Epithelial cell of esophagus (primary cell): ENCODE data around the gene MAD1L1.
A peak's percentile ranks its signal among the peaks of the same experiment; 100 is the strongest.

Experiments used
- DNase-seq: peaks from one replicate; pipeline ENCODE4 v3.0.0; 2010; ENCODE audit warnings: low read depth
- H3K4me3 ChIP-seq: 2 replicates; pipeline ENCODE4 v1.5.1; 2011; ENCODE audit warnings: mild to moderate bottlenecking, low read length, control low read depth
- TF ChIP-seq, protein P1 (sequence below): IDR thresholded peaks from 2 replicates; pipeline ENCODE4 v1.5.1; 2011; ENCODE audit warnings: low read depth, mild to moderate bottlenecking, low read length, control low read depth, inconsistent platforms; ENCODE audit not compliant: insufficient read depth; ENCODE audit errors: missing control alignments

MAD1L1 gene

DNA sequence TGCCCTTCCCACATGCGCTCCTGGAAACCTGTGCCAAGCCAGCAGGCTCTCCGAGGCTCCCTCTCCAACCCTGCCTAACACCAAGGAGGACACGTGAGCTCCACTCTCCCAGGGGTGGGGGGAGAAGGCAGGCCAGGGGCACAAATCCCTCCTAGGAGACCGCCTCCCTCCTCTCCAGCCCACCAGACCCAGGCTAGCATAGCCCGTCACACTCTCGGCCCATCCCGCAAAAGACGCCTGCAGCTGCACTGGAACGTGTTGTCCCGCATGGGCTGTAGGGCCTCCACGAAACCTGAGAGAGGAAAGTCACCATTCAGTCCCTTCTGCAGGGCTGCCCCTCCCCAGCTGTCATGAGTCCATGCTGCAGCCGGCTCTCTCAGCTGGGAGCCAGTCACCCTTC lies 126.3 kb downstream of the MAD1L1 start:
- H3K4me3 ChIP-seq: no peak overlapping the region
- TF ChIP-seq, protein P1, sequence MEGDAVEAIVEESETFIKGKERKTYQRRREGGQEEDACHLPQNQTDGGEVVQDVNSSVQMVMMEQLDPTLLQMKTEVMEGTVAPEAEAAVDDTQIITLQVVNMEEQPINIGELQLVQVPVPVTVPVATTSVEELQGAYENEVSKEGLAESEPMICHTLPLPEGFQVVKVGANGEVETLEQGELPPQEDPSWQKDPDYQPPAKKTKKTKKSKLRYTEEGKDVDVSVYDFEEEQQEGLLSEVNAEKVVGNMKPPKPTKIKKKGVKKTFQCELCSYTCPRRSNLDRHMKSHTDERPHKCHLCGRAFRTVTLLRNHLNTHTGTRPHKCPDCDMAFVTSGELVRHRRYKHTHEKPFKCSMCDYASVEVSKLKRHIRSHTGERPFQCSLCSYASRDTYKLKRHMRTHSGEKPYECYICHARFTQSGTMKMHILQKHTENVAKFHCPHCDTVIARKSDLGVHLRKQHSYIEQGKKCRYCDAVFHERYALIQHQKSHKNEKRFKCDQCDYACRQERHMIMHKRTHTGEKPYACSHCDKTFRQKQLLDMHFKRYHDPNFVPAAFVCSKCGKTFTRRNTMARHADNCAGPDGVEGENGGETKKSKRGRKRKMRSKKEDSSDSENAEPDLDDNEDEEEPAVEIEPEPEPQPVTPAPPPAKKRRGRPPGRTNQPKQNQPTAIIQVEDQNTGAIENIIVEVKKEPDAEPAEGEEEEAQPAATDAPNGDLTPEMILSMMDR: no peak
- no peak for DNase-seq

DNA sequence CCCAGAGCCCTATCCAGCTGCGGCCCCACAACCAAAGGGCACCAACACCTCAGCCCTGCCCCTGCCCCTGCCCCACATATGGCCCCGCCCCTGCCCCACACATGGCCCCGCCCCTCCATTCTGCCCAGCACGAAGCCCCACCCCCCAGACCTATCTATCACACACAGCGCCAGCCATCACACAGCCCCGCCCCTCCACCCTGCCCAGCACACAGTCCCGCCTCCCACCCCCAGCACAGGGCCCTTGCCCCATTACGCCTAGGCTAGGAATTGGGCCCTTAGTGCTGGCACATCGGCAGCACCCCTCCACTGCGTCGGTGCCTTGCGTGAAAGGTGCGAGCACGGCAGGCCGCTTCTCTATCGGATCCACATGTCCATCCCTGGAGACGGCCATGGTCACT lies 126.8 kb downstream of the MAD1L1 start:
- DNase-seq: no peak
- no peak overlapping the region for H3K4me3 ChIP-seq
- TF ChIP-seq, protein P1: no peak

DNA sequence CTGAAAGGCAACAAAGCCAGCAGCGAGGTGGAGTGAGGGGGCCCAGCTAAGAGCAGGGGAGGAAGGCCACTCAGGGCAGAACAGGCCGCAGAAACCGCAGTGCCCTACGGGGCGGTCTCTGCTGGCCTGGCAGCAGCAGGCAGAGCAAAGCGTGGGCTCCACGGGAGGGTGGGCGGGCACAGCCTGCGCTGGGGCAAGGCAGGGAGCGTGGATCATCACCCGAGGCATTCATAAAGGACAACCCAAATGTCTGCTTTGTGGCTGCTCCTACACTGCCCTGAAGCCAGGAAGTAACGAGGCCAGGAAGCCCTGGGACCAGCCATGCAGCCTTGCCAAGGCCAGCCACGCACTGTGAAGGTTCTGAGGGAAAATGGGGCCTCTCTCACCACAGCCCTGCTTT lies 127.5 kb downstream of the MAD1L1 start:
- no peak overlapping the region for H3K4me3 ChIP-seq
- no peak for DNase-seq
- TF ChIP-seq, protein P1: no peak

DNA sequence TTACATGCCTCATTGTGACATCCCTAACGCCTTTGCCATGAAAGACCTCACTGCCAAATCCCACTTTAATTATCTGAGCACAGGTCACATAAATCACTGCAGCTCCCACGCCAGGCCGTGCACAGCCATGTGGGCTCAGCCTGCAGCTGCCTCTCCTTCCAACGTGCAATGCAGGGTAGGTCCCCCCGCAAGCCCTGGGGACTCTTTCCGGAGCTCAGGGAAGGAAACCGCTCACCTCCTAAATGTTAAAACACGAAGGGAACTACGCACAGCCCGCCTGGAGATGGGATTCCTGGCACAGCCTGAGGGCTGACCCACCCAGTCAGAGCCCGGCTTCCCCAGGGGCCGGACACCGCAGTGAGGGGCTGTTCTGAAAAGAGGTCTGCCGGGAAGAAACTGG lies 128.0 kb downstream of the MAD1L1 start:
- no peak overlapping the region for H3K4me3 ChIP-seq
- TF ChIP-seq, protein P1: no peak
- no peak for DNase-seq

DNA sequence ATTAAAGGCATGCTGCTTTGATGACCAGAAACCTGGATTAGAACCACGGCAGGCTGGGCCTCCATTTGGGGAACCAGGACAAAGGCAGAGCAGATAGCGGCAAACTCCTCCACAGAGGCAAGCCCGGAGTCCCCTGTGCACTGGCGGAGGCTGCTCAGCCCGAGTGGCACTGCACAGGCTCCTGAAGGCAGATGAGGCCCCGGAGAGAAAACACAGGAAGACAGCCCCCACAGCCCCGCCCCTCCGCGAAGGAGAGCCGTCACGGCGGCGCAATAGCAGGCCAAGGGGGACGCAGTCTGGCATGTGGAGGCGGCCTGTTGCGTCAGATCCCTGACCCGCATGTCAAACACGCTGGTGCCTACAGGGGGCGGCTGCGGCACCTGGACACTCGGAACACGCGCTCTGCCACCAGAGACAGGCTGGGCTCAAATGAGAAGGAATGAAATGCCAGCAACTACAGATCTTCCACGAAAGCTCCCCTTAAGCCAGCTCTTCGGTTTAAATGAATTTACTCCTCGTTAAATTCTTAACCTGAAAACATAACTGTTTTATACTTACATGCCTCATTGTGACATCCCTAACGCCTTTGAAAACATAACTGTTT lies 128.5 kb downstream of the MAD1L1 start:
- DNase-seq: peak; percentile 61
- TF ChIP-seq, protein P1: peak; percentile 48
- no peak overlapping the region for H3K4me3 ChIP-seq

DNA sequence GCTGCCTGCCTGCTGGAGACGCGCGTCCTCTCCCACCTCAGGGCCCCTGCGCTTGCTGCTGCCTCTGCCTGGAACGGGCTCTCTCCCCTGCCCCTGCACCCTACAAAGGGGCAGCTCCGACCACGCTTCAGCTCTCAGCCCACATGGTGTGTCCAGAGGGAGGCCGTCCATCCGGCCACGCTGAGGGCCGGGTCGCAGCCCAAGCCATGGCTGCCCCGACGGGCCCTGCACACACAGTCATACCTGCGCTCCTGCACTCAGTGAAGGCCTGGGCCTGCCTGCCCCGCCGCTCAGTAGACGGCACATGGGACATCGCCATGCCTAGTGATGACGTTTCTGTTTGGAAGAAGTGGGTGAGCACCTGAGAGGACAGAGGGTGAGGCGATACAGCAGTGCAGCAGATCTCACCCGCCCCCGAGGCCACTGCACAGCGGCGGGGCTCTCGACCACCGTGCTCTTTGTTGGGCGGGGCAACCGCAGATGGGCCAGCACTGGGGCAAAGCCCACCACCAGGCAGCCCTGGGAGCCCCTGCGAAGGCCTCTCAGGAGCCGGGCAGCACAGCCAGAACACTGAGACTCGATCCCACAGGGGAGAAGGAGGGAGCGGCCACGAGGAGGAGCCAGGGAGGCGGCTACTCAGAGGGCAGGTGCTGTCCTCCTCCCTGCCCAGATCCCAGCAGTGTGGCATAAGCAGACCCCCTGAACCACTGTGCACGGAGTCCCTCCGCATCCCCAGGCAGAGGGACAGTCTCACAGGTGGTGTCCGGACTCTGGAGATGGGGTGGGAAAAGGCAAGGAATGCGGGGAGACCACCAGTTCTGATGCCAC lies 129.5 kb downstream of the MAD1L1 start:
- no peak overlapping the region for H3K4me3 ChIP-seq
- TF ChIP-seq, protein P1: no peak
- no peak for DNase-seq

DNA sequence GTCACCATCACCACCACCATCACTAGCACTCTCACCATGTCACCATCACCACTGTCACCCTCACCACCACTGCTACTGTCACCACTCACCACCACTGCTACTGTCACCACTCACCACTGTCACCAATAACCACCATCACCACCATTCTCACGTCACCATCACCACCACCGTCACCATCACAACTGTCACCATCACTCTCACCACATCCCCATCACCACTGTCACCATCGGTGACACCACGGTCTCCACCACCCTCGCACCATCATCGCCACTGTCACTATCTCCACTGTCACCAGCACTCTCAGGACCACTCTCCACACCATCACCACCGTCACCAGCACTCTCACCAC lies 130.4 kb downstream of the MAD1L1 start:
- no peak for DNase-seq
- TF ChIP-seq, protein P1: no peak
- H3K4me3 ChIP-seq: no peak overlapping the region
